ENCODE measurements around the gene CASKIN2. TPM values are rescaled to one million over a fixed set of nuclear protein-coding genes. Genes with fewer than 3 reads are reported as not detected.

CASKIN2 gene
- total RNA-seq, 2 donors from 2014 or later, result 16.0 to 35.8 TPM

GRCh38 chr17:75494326-75494877 lies 20.9 kb downstream of the CASKIN2 start:
- WGBS, result 85% methylated on average over 14 of the region's 14 CpGs
- intact Hi-C loops (cut with DNase I), result no loop called here

GRCh38 chr17:75493476-75494129 lies 21.7 kb downstream of the CASKIN2 start:
- H3K4me3 ChIP-seq, result no peak overlapping the region
- no peak for TF ChIP-seq CTCF (IDR thresholded peaks at IDR 0.05)
- 94% methylated on average over 23 of the region's 23 CpGs for WGBS
- peaks cover 8 to 17% of the 10 kb centered on the region in 2 donors for H3K36me3 ChIP-seq
- no peaks in the 10 kb centered on the region for H3K27me3 ChIP-seq (replicated peaks; ENCODE audit: insufficient read depth)
- no peak for DNase-seq (ENCODE audit: low spot score)
- no peaks in the 10 kb centered on the region for H3K9me3 ChIP-seq
- no peaks in the 10 kb centered on the region for H3K4me1 ChIP-seq (replicated peaks)
- intact Hi-C loops (cut with DNase I), result no loop called here
- no peak overlapping the region for H3K27ac ChIP-seq

More at GRCh38 chr17:75494326-75494877, 20.9 kb downstream of the CASKIN2 start:
- H3K27ac ChIP-seq, result no peak overlapping the region
- H3K4me1 ChIP-seq (replicated peaks), result no peaks in the 10 kb centered on the region
- H3K27me3 ChIP-seq (replicated peaks; ENCODE audit: insufficient read depth), result no peaks in the 10 kb centered on the region
- H3K4me3 ChIP-seq, result no peak overlapping the region
- TF ChIP-seq CTCF (IDR thresholded peaks at IDR 0.05), result no peak
- TF ChIP-seq POLR2A (IDR thresholded peaks at IDR 0.05), result no peak
- no peak for TF ChIP-seq POLR2AphosphoS5 (IDR thresholded peaks at IDR 0.05)
- no peak for DNase-seq (ENCODE audit: low spot score)
- peaks cover 8 to 17% of the 10 kb centered on the region in 2 donors for H3K36me3 ChIP-seq
- no peaks in the 10 kb centered on the region for H3K9me3 ChIP-seq

GRCh38 chr17:75492555-75493168 lies 22.7 kb downstream of the CASKIN2 start:
- H3K4me3 ChIP-seq, result no peak overlapping the region
- H3K36me3 ChIP-seq, result peaks cover 8 to 12% of the 10 kb centered on the region in 2 donors
- no peaks in the 10 kb centered on the region for H3K9me3 ChIP-seq
- DNase-seq (ENCODE audit: low spot score), result no peak
- no peak for TF ChIP-seq POLR2AphosphoS5 (IDR thresholded peaks at IDR 0.05)
- no peak for TF ChIP-seq POLR2A (IDR thresholded peaks at IDR 0.05)
- no peak for TF ChIP-seq CTCF (IDR thresholded peaks at IDR 0.05)
- no peaks in the 10 kb centered on the region for H3K27me3 ChIP-seq (replicated peaks; ENCODE audit: insufficient read depth)
- intact Hi-C loops (cut with DNase I), result no loop called here
- WGBS, result 88% methylated on average over 21 of the region's 23 CpGs
- H3K4me1 ChIP-seq (replicated peaks), result no peaks in the 10 kb centered on the region
- H3K27ac ChIP-seq, result no peak overlapping the region

GRCh38 chr17:75491680-75492079 lies 23.7 kb downstream of the CASKIN2 start:
- no peaks in the 10 kb centered on the region for H3K9me3 ChIP-seq
- intact Hi-C loops (cut with DNase I), result no loop called here
- H3K4me3 ChIP-seq, result no peak overlapping the region
- TF ChIP-seq CTCF (IDR thresholded peaks at IDR 0.05) (no peak), POLR2AphosphoS5 (IDR thresholded peaks at IDR 0.05) (no peak), POLR2A (IDR thresholded peaks at IDR 0.05) (no peak)
- H3K4me1 ChIP-seq (replicated peaks), result no peaks in the 10 kb centered on the region
- H3K27ac ChIP-seq, result no peak overlapping the region
- peaks cover 7 to 8% of the 10 kb centered on the region in 2 donors for H3K36me3 ChIP-seq
- 86% methylated on average over 14 of the region's 15 CpGs for WGBS
- no peak for DNase-seq (ENCODE audit: low spot score)
- H3K27me3 ChIP-seq (replicated peaks; ENCODE audit: insufficient read depth), result no peaks in the 10 kb centered on the region
